ENCODE data around the gene MEI4.

The MEI4 gene

DNA sequence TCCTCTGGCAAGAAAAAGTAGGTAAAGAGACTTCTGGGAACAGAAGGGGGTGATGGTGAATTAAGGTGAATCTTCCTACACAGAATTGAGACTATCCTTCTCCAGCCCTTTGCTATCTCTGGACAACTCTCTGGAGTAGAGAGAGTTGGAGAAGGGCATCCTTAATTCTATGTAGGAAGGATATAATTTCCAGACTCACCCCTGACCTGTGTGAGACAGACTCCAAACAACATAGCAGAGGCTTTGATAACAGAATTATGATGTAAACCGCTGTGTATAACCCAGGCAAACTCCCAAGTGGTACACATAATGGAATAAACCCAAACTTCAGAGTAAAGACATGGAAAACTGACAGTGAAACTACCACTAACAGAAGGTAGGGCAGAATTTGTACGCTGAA, 186.5 kb downstream of the MEI4 start:
- DNase-seq = no peak
- H3K4me3 ChIP-seq (ENCODE audit: low read depth, low read length) = no peak overlapping the region
- no peak overlapping the region for H3K18ac ChIP-seq (ENCODE audit: low read length)

DNA sequence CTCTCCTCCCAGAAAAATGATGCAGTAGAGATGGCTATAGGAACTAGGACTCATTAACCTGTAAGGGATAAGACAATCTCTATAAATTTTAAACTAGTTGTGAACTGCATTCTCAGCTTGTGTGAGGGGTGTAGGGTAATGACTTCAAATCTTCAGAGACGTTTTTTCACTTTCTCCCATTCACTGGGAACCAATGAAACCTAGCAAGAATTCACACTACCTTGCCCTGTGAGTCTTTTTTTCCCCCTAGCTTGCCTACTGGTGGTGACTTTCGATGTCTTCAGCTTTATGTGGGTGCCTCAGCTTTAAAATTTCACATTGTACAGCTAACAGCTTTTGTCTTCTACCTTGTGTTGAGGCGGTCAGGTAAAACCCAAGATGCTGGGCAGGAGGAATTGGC, 192.0 kb downstream of the MEI4 start:
- no CpG with 5 or more reads among the region's 3 CpGs for WGBS (ENCODE audit: extremely low coverage, insufficient coverage, insufficient read length)
- no peak for DNase-seq

More for the DNA sequence above, 186.5 kb downstream of the MEI4 start:
- H4K91ac ChIP-seq (ENCODE audit: low read depth, low read length) = no peak overlapping the region
- no CpG with 5 or more reads among the region's 2 CpGs for WGBS (ENCODE audit: extremely low coverage, insufficient coverage, insufficient read length)
- H2BK12ac ChIP-seq (ENCODE audit: low read length) = no peak overlapping the region
- H3K14ac ChIP-seq (ENCODE audit: low read length) = no peak overlapping the region
- no peak overlapping the region for H2AK5ac ChIP-seq (ENCODE audit: low read length)
- no peak overlapping the region for H4K8ac ChIP-seq (ENCODE audit: low read depth, low read length)
- no peaks in the 10 kb centered on the region for H3K36me3 ChIP-seq (ENCODE audit: control insufficient read depth in 1 of 2, insufficient read depth in 2 of 2, low read length in 2 of 2)
- no peak overlapping the region for H2BK5ac ChIP-seq (ENCODE audit: low read depth, low read length, poor library complexity)
- H3K9me3 ChIP-seq (ENCODE audit: insufficient read depth, low read depth, low read length) = no peaks in the 10 kb centered on the region
- no peak overlapping the region for H2BK120ac ChIP-seq (ENCODE audit: insufficient read depth, low read length, poor library complexity)
- no peak overlapping the region for H3K4ac ChIP-seq (ENCODE audit: low read depth, low read length)
- no peaks in the 10 kb centered on the region for H3K79me2 ChIP-seq (ENCODE audit: control insufficient read depth, insufficient read depth, low read length, poor library complexity)
- H3K79me1 ChIP-seq (ENCODE audit: low read length) = no peaks in the 10 kb centered on the region
- no peak overlapping the region for H3K27ac ChIP-seq (ENCODE audit: low read depth, low read length)
- H4K12ac ChIP-seq (ENCODE audit: low read depth, low read length) = no peak overlapping the region
- H3K4me1 ChIP-seq (ENCODE audit: control insufficient read depth in 1 of 2, insufficient read depth in 2 of 2, low read length in 2 of 2) = no peaks in the 10 kb centered on the region
- no peak overlapping the region for H3K9ac ChIP-seq (ENCODE audit: low read length)
- H2AFZ ChIP-seq (ENCODE audit: insufficient read depth, low read length, poor library complexity) = no peak overlapping the region
- H3K23ac ChIP-seq (ENCODE audit: low read length) = no peak overlapping the region
- H3K27me3 ChIP-seq (ENCODE audit: insufficient read depth, low read length) = no peaks in the 10 kb centered on the region
- no peak overlapping the region for H3K4me2 ChIP-seq (ENCODE audit: low read length)

DNA sequence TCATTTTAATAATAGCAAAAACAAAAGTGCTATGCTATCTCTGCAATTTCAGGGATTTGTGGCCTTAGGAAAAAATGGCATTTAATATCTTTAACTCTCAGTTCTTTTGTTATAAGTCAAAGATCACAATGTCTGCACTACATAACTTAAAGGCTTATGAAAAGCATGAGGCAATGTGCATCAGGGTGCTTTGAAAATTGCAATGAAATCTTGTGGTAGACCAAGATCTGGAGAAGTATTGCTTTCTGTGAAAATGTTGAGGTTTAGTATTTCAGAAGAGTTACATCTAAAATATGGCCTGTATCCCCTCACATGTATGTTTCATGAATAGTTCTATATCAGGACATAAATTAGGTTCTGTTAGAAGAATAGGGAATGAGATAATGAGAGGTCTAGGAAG, 200.6 kb downstream of the MEI4 start:
- Histone ChIP-seq H3K4ac (ENCODE audit: low read depth, low read length) (no peak overlapping the region), H3K4me2 (ENCODE audit: low read length) (no peak overlapping the region), H3K18ac (ENCODE audit: low read length) (no peak overlapping the region), H4K91ac (ENCODE audit: low read depth, low read length) (no peak overlapping the region), H3K4me3 (ENCODE audit: low read depth, low read length) (no peak overlapping the region), H2AFZ (ENCODE audit: insufficient read depth, low read length, poor library complexity) (no peak overlapping the region), H3K27me3 (ENCODE audit: insufficient read depth, low read length) (no peaks in the 10 kb centered on the region), H3K36me3 (ENCODE audit: control insufficient read depth in 1 of 2, insufficient read depth in 2 of 2, low read length in 2 of 2) (no peaks in the 10 kb centered on the region), H3K79me2 (ENCODE audit: control insufficient read depth, insufficient read depth, low read length, poor library complexity) (no peaks in the 10 kb centered on the region), H4K12ac (ENCODE audit: low read depth, low read length) (no peak overlapping the region), H2BK5ac (ENCODE audit: low read depth, low read length, poor library complexity) (no peak overlapping the region), H2BK12ac (ENCODE audit: low read length) (no peak overlapping the region), H3K4me1 (ENCODE audit: control insufficient read depth in 1 of 2, insufficient read depth in 2 of 2, low read length in 2 of 2) (no peaks in the 10 kb centered on the region), H3K23ac (ENCODE audit: low read length) (no peak overlapping the region), H3K9me3 (ENCODE audit: insufficient read depth, low read depth, low read length) (no peaks in the 10 kb centered on the region), H3K14ac (ENCODE audit: low read length) (no peak overlapping the region), H4K8ac (ENCODE audit: low read depth, low read length) (no peak overlapping the region), H2BK120ac (ENCODE audit: insufficient read depth, low read length, poor library complexity) (no peak overlapping the region), H2AK5ac (ENCODE audit: low read length) (no peak overlapping the region), H3K27ac (ENCODE audit: low read depth, low read length) (no peak overlapping the region), H3K79me1 (ENCODE audit: low read length) (no peaks in the 10 kb centered on the region), H3K9ac (ENCODE audit: low read length) (no peak overlapping the region)
- no peak for DNase-seq

More for the DNA sequence above, 192.0 kb downstream of the MEI4 start:
- Histone ChIP-seq H3K4me2 (ENCODE audit: low read length) (no peak overlapping the region), H3K4ac (ENCODE audit: low read depth, low read length) (no peak overlapping the region), H3K79me1 (ENCODE audit: low read length) (no peaks in the 10 kb centered on the region), H4K91ac (ENCODE audit: low read depth, low read length) (no peak overlapping the region), H3K36me3 (ENCODE audit: control insufficient read depth in 1 of 2, insufficient read depth in 2 of 2, low read length in 2 of 2) (no peaks in the 10 kb centered on the region), H3K14ac (ENCODE audit: low read length) (no peak overlapping the region), H3K27me3 (ENCODE audit: insufficient read depth, low read length) (no peaks in the 10 kb centered on the region), H2BK12ac (ENCODE audit: low read length) (no peak overlapping the region), H3K4me3 (ENCODE audit: low read depth, low read length) (no peak overlapping the region), H3K23ac (ENCODE audit: low read length) (no peak overlapping the region), H4K12ac (ENCODE audit: low read depth, low read length) (no peak overlapping the region), H2BK5ac (ENCODE audit: low read depth, low read length, poor library complexity) (no peak overlapping the region), H3K79me2 (ENCODE audit: control insufficient read depth, insufficient read depth, low read length, poor library complexity) (no peaks in the 10 kb centered on the region), H4K8ac (ENCODE audit: low read depth, low read length) (no peak overlapping the region), H3K27ac (ENCODE audit: low read depth, low read length) (no peak overlapping the region), H3K4me1 (ENCODE audit: control insufficient read depth in 1 of 2, insufficient read depth in 2 of 2, low read length in 2 of 2) (no peaks in the 10 kb centered on the region), H3K9me3 (ENCODE audit: insufficient read depth, low read depth, low read length) (no peaks in the 10 kb centered on the region), H2AK5ac (ENCODE audit: low read length) (no peak overlapping the region), H2BK120ac (ENCODE audit: insufficient read depth, low read length, poor library complexity) (no peak overlapping the region), H3K9ac (ENCODE audit: low read length) (no peak overlapping the region), H3K18ac (ENCODE audit: low read length) (no peak overlapping the region), H2AFZ (ENCODE audit: insufficient read depth, low read length, poor library complexity) (no peak overlapping the region)

DNA sequence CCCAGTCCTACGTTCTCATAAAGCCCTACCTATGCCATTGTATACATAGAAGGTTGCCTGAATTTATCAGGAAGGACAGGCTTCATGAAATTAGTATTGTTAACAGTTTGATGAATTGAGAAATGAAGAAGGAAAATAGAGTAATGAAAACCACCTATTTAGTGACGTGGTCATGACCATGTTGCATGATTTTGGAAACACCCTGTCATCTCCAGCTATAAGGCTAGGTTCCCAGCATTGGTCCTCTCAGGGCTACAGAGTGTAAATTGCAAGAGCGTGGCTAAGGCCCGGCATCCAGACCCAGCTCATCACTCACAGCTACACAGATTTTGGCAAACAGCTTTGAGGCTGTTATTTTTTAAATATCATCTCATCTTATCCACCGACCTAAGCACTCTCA, 203.6 kb downstream of the MEI4 start:
- Histone ChIP-seq H3K9me3 (ENCODE audit: insufficient read depth, low read depth, low read length) (no peaks in the 10 kb centered on the region), H4K12ac (ENCODE audit: low read depth, low read length) (no peak overlapping the region), H2BK12ac (ENCODE audit: low read length) (no peak overlapping the region), H3K14ac (ENCODE audit: low read length) (no peak overlapping the region), H3K79me2 (ENCODE audit: control insufficient read depth, insufficient read depth, low read length, poor library complexity) (no peaks in the 10 kb centered on the region), H3K27me3 (ENCODE audit: insufficient read depth, low read length) (no peaks in the 10 kb centered on the region), H3K36me3 (ENCODE audit: control insufficient read depth in 1 of 2, insufficient read depth in 2 of 2, low read length in 2 of 2) (no peaks in the 10 kb centered on the region), H3K79me1 (ENCODE audit: low read length) (no peaks in the 10 kb centered on the region), H3K4me3 (ENCODE audit: low read depth, low read length) (no peak overlapping the region), H3K9ac (ENCODE audit: low read length) (no peak overlapping the region), H2AK5ac (ENCODE audit: low read length) (no peak overlapping the region), H3K27ac (ENCODE audit: low read depth, low read length) (no peak overlapping the region), H3K4me2 (ENCODE audit: low read length) (no peak overlapping the region), H3K23ac (ENCODE audit: low read length) (no peak overlapping the region), H2BK5ac (ENCODE audit: low read depth, low read length, poor library complexity) (no peak overlapping the region), H4K91ac (ENCODE audit: low read depth, low read length) (no peak overlapping the region), H2BK120ac (ENCODE audit: insufficient read depth, low read length, poor library complexity) (no peak overlapping the region), H4K8ac (ENCODE audit: low read depth, low read length) (no peak overlapping the region), H3K4ac (ENCODE audit: low read depth, low read length) (no peak overlapping the region), H2AFZ (ENCODE audit: insufficient read depth, low read length, poor library complexity) (no peak overlapping the region), H3K18ac (ENCODE audit: low read length) (no peak overlapping the region), H3K4me1 (ENCODE audit: control insufficient read depth in 1 of 2, insufficient read depth in 2 of 2, low read length in 2 of 2) (no peaks in the 10 kb centered on the region)
- WGBS (ENCODE audit: extremely low coverage, insufficient coverage, insufficient read length) = no CpG with 5 or more reads among the region's 5 CpGs
- DNase-seq = no peak

DNA sequence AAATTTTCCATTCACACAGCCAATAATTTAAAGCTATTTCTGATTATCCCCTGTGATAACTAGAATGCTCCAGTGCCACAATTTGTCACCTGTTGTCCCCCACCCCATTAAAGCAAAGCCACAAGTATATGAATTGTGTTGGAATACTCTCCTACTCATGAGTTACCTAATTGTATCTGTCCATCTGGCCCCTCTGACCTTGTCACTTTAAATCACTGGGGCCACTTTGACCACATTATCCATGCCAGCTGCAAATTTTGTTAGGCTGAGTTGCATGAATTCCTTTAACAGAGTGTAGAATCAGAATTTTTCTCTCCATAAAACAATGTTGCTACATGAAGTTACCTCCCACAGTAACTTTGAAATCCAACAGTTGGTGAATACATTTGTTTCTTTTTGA, 204.6 kb downstream of the MEI4 start:
- no peak overlapping the region for H3K27ac ChIP-seq (ENCODE audit: low read depth, low read length)
- no peaks in the 10 kb centered on the region for H3K36me3 ChIP-seq (ENCODE audit: control insufficient read depth in 1 of 2, insufficient read depth in 2 of 2, low read length in 2 of 2)
- no peaks in the 10 kb centered on the region for H3K27me3 ChIP-seq (ENCODE audit: insufficient read depth, low read length)
- DNase-seq = no peak
- H3K23ac ChIP-seq (ENCODE audit: low read length) = no peak overlapping the region
- no peak overlapping the region for H4K91ac ChIP-seq (ENCODE audit: low read depth, low read length)
- no peak overlapping the region for H2BK12ac ChIP-seq (ENCODE audit: low read length)
- no peak overlapping the region for H3K4me2 ChIP-seq (ENCODE audit: low read length)
- no peaks in the 10 kb centered on the region for H3K79me1 ChIP-seq (ENCODE audit: low read length)
- H4K12ac ChIP-seq (ENCODE audit: low read depth, low read length) = no peak overlapping the region
- no peak overlapping the region for H2AK5ac ChIP-seq (ENCODE audit: low read length)
- H4K8ac ChIP-seq (ENCODE audit: low read depth, low read length) = no peak overlapping the region
- no peaks in the 10 kb centered on the region for H3K79me2 ChIP-seq (ENCODE audit: control insufficient read depth, insufficient read depth, low read length, poor library complexity)
- no peak overlapping the region for H3K14ac ChIP-seq (ENCODE audit: low read length)
- H3K4me3 ChIP-seq (ENCODE audit: low read depth, low read length) = no peak overlapping the region
- no peak overlapping the region for H2BK5ac ChIP-seq (ENCODE audit: low read depth, low read length, poor library complexity)
- no peak overlapping the region for H2AFZ ChIP-seq (ENCODE audit: insufficient read depth, low read length, poor library complexity)
- no peaks in the 10 kb centered on the region for H3K4me1 ChIP-seq (ENCODE audit: control insufficient read depth in 1 of 2, insufficient read depth in 2 of 2, low read length in 2 of 2)
- H3K9me3 ChIP-seq (ENCODE audit: insufficient read depth, low read depth, low read length) = peaks cover 2% of the 10 kb centered on the region
- no peak overlapping the region for H2BK120ac ChIP-seq (ENCODE audit: insufficient read depth, low read length, poor library complexity)
- no peak overlapping the region for H3K18ac ChIP-seq (ENCODE audit: low read length)
- H3K4ac ChIP-seq (ENCODE audit: low read depth, low read length) = no peak overlapping the region
- H3K9ac ChIP-seq (ENCODE audit: low read length) = no peak overlapping the region

All from trophoblast cell (in vitro differentiated cells and primary cell).